SU-DHL-6 (cell line): ENCODE results near the gene ELFN2.

Experiments used
- H2AFZ ChIP-seq: fragments of 200-600 bp; sonication (generic); 2 replicates; pipeline ENCODE4 v1.6.1; 2014; ENCODE audit warnings: low read depth, mild to moderate bottlenecking, moderate library complexity, mixed read lengths, antibody characterized with exemption, low read length; ENCODE audit not compliant: severe bottlenecking
- H3F3A ChIP-seq: fragments of 200-600 bp; shearing (Covaris generic); 2 replicates; pipeline ENCODE4 v1.6.0; 2016; ENCODE audit warnings: antibody characterized with exemption, mild to moderate bottlenecking; ENCODE audit not compliant: insufficient read depth
- H3K27ac ChIP-seq: fragments of 200-600 bp; sonication (generic); 2 replicates; pipeline ENCODE4 v1.5.1; 2016; ENCODE audit warnings: low read depth, mild to moderate bottlenecking, low read length, moderate library complexity, mixed read lengths
- H3K27me3 ChIP-seq: fragments of 200-600 bp; sonication (generic), shearing (Covaris generic); 2 replicates; pipeline ENCODE4 v1.6.0; 2014; ENCODE audit warnings: mild to moderate bottlenecking, low read length
- H3K36me3 ChIP-seq: fragments of 200-600 bp; sonication (generic); 2 replicates; pipeline ENCODE4 v1.6.1; 2014; ENCODE audit warnings: mild to moderate bottlenecking, low read length, mixed read lengths
- H3K4me2 ChIP-seq: fragments of 300-600, 200-600 bp; shearing (Covaris generic), sonication (generic); 2 replicates; pipeline ENCODE4 v1.6.0; 2014; ENCODE audit warnings: low read length, low read depth, mild to moderate bottlenecking; ENCODE audit not compliant: poor library complexity, severe bottlenecking
- H3K4me3 ChIP-seq: fragments of 200-600 bp; sonication (generic); 2 replicates; pipeline ENCODE4 v1.5.1; 2014; ENCODE audit warnings: antibody characterized with exemption, low read length, mild to moderate bottlenecking, mixed read lengths; ENCODE audit not compliant: insufficient read depth, poor library complexity, severe bottlenecking
- H3K79me2 ChIP-seq: fragments of 200-600 bp; sonication (generic); 2 replicates; pipeline ENCODE4 v1.6.1; 2014; ENCODE audit warnings: mild to moderate bottlenecking, low read length, moderate library complexity; ENCODE audit not compliant: insufficient read depth
- H3K9ac ChIP-seq: fragments of 200-600 bp; sonication (generic); 2 replicates; pipeline ENCODE4 v1.7.0; 2014; ENCODE audit warnings: mild to moderate bottlenecking, low read length
- H3K9me2 ChIP-seq: fragments of 200-600 bp; sonication (generic); replicated peaks from 2 replicates; pipeline ENCODE4 v1.6.1; 2014; ENCODE audit warnings: low read length; ENCODE audit not compliant: insufficient read depth
- H3K9me3 ChIP-seq: fragments of 200-600 bp; sonication (generic); 2 replicates; pipeline ENCODE4 v1.6.1; 2014; ENCODE audit warnings: low read length, mixed read lengths; ENCODE audit not compliant: insufficient read depth
- H4K20me1 ChIP-seq: fragments of 200-600 bp; sonication (generic); 2 replicates; pipeline ENCODE4 v1.6.1; 2014; ENCODE audit warnings: low read depth, mild to moderate bottlenecking, antibody characterized with exemption, low read length, moderate library complexity, mixed read lengths
- EZH2phosphoT487 ChIP-seq: fragments of 200-600 bp; sonication (generic), shearing (Covaris generic); conservative IDR thresholded peaks from 2 replicates; pipeline ENCODE4 v1.6.1; 2018; ENCODE audit warnings: mild to moderate bottlenecking, antibody characterized with exemption, low read length, moderate library complexity, mixed read lengths
- TF ChIP-seq, protein P1 (sequence below): fragments of 200-600 bp; sonication (generic); IDR thresholded peaks from one replicate; pipeline ENCODE4 v1.5.1; 2017; ENCODE audit warnings: antibody characterized with exemption, mild to moderate bottlenecking, low read length, moderate library complexity; ENCODE audit not compliant: insufficient read depth, poor library complexity, severe bottlenecking

Gene ELFN2

DNA sequence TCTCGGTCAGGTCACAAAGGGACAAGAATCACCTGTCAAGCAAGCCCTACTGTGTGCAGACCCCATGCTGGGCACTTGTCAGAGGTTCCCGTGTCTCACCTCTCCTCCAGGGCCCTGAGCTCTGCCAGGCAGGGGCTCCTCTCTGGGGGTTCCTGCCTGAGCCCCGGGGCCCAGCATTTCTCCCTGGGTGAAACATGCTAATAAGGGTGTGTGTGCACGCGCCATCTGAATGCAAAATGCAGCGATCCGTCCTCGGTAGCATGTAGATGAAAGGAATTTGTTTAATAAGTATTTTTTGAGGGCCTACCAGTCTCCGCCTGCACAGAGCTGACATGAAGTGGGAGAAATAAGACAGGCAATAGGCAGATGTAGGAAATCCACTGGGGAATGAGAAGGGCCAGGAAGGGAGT lies 5.8 kb downstream of the ELFN2 start:
- Histone ChIP-seq H3K27ac (no peak overlapping the region), H3K79me2 (no peaks in the 10 kb centered on the region), H3K9ac (no peak overlapping the region), H3K4me3 (no peak overlapping the region), H3K36me3 (no peaks in the 10 kb centered on the region), H3K9me3 (no peaks in the 10 kb centered on the region), H2AFZ (no peak overlapping the region), H4K20me1 (no peaks in the 10 kb centered on the region), H3K9me2 (no peaks in the 10 kb centered on the region), H3K27me3 (no peaks in the 10 kb centered on the region), H3K4me2 (no peak overlapping the region), H3F3A (no peaks in the 10 kb centered on the region)
- no peak for TF ChIP-seq EZH2phosphoT487
- TF ChIP-seq, protein P1, sequence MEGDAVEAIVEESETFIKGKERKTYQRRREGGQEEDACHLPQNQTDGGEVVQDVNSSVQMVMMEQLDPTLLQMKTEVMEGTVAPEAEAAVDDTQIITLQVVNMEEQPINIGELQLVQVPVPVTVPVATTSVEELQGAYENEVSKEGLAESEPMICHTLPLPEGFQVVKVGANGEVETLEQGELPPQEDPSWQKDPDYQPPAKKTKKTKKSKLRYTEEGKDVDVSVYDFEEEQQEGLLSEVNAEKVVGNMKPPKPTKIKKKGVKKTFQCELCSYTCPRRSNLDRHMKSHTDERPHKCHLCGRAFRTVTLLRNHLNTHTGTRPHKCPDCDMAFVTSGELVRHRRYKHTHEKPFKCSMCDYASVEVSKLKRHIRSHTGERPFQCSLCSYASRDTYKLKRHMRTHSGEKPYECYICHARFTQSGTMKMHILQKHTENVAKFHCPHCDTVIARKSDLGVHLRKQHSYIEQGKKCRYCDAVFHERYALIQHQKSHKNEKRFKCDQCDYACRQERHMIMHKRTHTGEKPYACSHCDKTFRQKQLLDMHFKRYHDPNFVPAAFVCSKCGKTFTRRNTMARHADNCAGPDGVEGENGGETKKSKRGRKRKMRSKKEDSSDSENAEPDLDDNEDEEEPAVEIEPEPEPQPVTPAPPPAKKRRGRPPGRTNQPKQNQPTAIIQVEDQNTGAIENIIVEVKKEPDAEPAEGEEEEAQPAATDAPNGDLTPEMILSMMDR: no peak

DNA sequence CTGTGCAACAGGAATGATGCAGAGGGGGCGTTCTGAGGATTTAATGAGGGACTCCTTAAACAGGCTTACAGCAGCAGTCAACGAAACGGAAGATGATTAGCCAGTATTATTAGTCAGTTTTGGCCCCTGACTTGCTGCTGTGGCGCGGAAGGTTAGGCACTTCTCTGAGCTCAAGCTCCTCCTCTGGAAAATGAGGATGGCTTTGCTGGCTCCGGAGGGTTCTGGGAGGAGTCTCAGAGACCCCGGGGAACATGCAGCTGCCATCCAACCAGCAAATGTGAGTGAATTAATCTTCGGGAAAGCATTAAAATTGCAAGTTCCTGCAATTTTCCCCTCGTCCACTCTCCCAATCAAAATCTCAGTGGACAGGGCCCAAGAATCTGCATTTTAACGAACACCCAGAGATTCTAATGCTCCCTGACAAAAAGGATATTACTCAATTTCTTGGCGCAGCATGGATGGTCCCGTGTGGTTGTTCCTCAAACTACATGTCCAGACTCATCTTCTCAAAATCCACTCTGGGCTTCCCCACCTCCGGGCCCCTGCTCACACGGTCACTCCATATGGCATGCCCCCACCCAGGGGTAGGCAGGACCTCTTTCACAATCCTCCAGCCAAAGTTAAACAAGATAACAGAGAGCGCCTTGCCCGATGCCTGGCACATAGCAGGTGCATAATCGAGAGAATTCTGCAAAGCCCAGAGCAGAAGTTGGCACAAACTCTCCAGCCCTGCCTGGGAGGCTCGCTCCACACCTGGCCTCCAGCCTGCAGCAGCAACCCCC lies 6.4 kb downstream of the ELFN2 start:
- Histone ChIP-seq H3K36me3 (no peaks in the 10 kb centered on the region), H3K9ac (no peak overlapping the region), H3K9me3 (no peaks in the 10 kb centered on the region), H3K27ac (no peak overlapping the region), H3K4me2 (no peak overlapping the region), H2AFZ (no peak overlapping the region), H3F3A (no peaks in the 10 kb centered on the region), H3K79me2 (no peaks in the 10 kb centered on the region), H3K4me3 (no peak overlapping the region), H3K27me3 (no peaks in the 10 kb centered on the region), H4K20me1 (no peaks in the 10 kb centered on the region), H3K9me2 (no peaks in the 10 kb centered on the region)
- no peak for TF ChIP-seq EZH2phosphoT487
- TF ChIP-seq, protein P1: no peak

DNA sequence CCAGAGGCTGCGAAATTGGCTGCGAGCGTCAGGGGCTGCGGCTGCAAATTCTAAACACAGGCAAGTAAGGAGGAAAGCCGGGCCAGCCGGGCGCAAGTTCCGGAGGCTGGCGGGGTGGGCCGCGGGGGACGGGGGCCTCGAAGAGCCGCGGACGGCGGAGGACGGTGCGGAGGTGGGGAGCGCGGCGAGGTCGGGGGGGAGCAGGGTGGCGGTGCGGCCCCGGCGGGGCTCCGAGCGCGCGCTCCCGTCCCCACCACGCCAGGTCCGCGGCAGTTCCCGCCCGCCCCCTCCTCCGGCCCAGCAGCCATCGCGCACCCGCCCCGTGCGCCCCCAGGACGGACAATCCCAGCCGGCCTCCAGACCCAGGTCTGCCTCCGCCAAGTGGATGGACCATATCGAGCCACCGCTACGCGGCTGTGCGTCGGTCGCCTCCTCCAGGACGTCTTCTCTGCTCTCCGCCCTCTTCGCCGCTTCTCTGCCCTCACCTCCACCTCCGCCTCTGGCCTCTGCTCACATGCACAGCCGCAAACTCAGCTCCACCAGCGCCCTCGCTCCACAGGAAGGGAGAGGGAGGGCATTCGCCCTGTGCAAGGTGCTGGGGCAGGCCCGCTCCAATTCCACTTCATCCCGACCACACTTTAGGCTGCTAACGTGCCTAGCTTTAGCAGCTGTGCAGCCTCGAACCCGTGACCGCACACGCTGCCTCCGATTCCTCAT lies 7.2 kb downstream of the ELFN2 start:
- H3K9me3 ChIP-seq: no peaks in the 10 kb centered on the region
- no peak overlapping the region for H2AFZ ChIP-seq
- H3K27ac ChIP-seq: no peak overlapping the region
- no peaks in the 10 kb centered on the region for H3F3A ChIP-seq
- no peak overlapping the region for H3K9ac ChIP-seq
- H3K36me3 ChIP-seq: no peaks in the 10 kb centered on the region
- TF ChIP-seq EZH2phosphoT487: no peak
- TF ChIP-seq, protein P1: no peak
- H3K27me3 ChIP-seq: no peaks in the 10 kb centered on the region
- no peaks in the 10 kb centered on the region for H3K79me2 ChIP-seq
- H3K4me2 ChIP-seq: no peak overlapping the region
- no peaks in the 10 kb centered on the region for H3K9me2 ChIP-seq
- H3K4me3 ChIP-seq: no peak overlapping the region
- no peaks in the 10 kb centered on the region for H4K20me1 ChIP-seq
